ENCODE data around the gene EYA2.

DNA sequence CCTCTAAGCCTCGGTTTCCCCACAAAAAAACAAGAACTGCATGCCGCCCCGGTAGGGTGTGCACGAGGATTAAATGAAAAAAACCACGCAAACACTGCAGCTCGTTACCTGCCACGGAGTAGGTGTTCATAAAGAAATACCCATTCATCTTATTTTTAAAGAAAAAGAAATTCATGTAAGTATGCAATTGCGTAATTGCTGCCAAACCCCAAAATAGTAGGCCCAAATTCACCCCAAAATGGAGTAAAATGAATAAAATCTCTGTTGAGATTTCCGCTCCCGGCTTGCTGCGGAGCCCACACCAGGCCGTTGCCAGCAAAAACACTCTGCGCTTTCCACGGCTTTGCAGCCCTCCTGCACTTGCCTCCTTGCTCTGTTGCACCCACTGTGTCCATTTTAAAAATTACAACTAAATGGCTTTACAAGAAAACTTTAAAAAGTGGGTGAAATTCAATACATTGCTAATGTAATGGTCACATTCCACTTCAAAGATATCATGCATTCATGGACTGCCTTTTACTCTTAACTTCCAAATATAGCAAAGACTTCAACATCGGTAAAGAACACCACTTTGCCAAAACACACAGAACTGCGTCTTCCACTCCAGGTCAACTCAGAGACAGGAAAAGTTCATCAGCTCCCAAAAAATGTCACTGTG, 336.9 kb downstream of the EYA2 start:
- TF ChIP-seq YY1 (IDR thresholded peaks at IDR 0.05; ENCODE audit: insufficient read depth, insufficient read length) (no peak), ZNF274 (IDR thresholded peaks at IDR 0.05; ENCODE audit: low read depth, low read length) (no peak)
